Right atrium auricular region (tissue), 2 donors: ENCODE data around the gene FAM50B. TPM values are rescaled to one million over a fixed set of nuclear protein-coding genes. Genes with fewer than 3 reads are reported as not detected.

Source experiments
- DNase-seq: peaks from one replicate; pipeline ENCODE4 v3.0.0-alpha.2; 2019; ENCODE audit warnings: low spot score
- H3K27ac ChIP-seq, 2 donors: fragments of 200-600 bp; sonication (generic); 1 replicate in 1 of 2; 2 replicates in 1 of 2; pipeline ENCODE4 v1.5.1; 2016 to 2019
- H3K27me3 ChIP-seq, 2 donors: fragments of 200-600 bp; sonication (generic); one replicate each; pipeline versions ENCODE4 v1.5.1 to v1.6.0; 2017 to 2019
- H3K36me3 ChIP-seq: fragments of 200-600 bp; sonication (generic); one replicate; pipeline ENCODE4 v1.5.1; 2016
- H3K4me1 ChIP-seq, 2 donors: fragments of 200-600 bp; sonication (generic); one replicate each; pipeline versions ENCODE4 v1.5.1 to v1.6.0; 2017 to 2019
- H3K4me3 ChIP-seq, 2 donors: fragments of 200-600 bp; sonication (generic); 1 replicate in 1 of 2; 2 replicates in 1 of 2; pipeline ENCODE4 v1.5.1; 2017 to 2019; ENCODE audit warnings: mild to moderate bottlenecking in 1 of 2, moderate library complexity in 1 of 2
- H3K9me3 ChIP-seq, 2 donors: fragments of 200-600 bp; sonication (generic); one replicate each; pipeline ENCODE4 v1.5.1; 2019
- total RNA-seq, 2 donors: library from RNA; depleted of rRNA; stranded (reverse); fragments of >200 nt; gene quantifications; one replicate each; pipeline ENCODE4 v1.1.0, GENCODE V29; 2016
- TF ChIP-seq, protein P1 (sequence below), 2 donors: fragments of 200-600 bp; sonication (generic); IDR thresholded peaks; one replicate each; pipeline ENCODE4 v1.5.1; 2019; ENCODE audit warnings: antibody characterized with exemption in 2 of 2

The FAM50B gene
- total RNA-seq, 2 donors from 2014 or later = 10.0 to 19.6 TPM

DNA sequence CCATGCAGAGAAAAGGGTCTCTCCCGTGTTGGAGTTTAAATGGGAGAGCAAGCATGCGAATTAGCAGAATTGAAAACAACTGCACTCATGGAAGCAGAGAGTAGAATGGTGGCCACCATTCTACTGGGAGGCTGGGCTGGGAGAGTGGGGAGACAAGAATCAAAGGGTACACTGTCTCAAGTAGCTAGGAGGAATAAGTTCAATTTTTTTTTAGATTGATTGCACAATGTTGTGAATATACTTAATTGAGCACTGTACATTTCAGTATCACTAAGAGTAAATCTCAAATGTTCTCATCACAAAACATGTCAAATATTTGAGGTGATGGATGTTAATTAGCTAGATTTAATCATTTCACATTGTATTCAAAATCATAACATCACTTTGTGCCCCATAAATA is 34.6 kb upstream of the FAM50B start:
- no peak overlapping the region for H3K27ac ChIP-seq
- H3K9me3 ChIP-seq = no peaks in the 10 kb centered on the region
- TF ChIP-seq, protein P1, sequence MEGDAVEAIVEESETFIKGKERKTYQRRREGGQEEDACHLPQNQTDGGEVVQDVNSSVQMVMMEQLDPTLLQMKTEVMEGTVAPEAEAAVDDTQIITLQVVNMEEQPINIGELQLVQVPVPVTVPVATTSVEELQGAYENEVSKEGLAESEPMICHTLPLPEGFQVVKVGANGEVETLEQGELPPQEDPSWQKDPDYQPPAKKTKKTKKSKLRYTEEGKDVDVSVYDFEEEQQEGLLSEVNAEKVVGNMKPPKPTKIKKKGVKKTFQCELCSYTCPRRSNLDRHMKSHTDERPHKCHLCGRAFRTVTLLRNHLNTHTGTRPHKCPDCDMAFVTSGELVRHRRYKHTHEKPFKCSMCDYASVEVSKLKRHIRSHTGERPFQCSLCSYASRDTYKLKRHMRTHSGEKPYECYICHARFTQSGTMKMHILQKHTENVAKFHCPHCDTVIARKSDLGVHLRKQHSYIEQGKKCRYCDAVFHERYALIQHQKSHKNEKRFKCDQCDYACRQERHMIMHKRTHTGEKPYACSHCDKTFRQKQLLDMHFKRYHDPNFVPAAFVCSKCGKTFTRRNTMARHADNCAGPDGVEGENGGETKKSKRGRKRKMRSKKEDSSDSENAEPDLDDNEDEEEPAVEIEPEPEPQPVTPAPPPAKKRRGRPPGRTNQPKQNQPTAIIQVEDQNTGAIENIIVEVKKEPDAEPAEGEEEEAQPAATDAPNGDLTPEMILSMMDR (IDR thresholded peaks at IDR 0.05) = no peak
- H3K27me3 ChIP-seq = no peaks in the 10 kb centered on the region
- peaks cover 0 to 17% of the 10 kb centered on the region in 2 donors for H3K4me1 ChIP-seq
- DNase-seq = no peak
- no peaks in the 10 kb centered on the region for H3K36me3 ChIP-seq
- no peak overlapping the region for H3K4me3 ChIP-seq

DNA sequence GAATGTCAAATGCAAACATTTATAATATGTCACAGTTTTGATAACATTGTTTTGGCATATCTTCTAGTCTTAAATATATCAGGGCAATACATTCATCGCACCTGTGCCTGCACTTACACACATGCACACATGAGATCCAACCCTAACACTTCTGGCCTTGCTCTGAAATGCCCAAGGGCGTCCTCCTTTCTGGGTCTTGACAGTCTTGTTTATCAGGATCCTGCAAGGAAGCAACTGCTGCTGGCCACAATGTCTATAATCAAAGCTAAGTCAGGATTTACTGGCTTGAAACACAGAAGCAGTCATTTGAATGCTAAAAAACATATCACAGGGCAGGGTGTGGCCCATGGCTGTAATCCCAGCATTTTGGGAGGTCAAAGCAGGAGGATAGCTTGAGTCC is 32.9 kb upstream of the FAM50B start:
- H3K27ac ChIP-seq = no peak overlapping the region
- H3K27me3 ChIP-seq = no peaks in the 10 kb centered on the region
- no peak for DNase-seq
- no peaks in the 10 kb centered on the region for H3K36me3 ChIP-seq
- H3K4me3 ChIP-seq = no peak overlapping the region
- H3K9me3 ChIP-seq = no peaks in the 10 kb centered on the region
- TF ChIP-seq, protein P1 (IDR thresholded peaks at IDR 0.05) = no peak
- peaks cover 0 to 16% of the 10 kb centered on the region in 2 donors for H3K4me1 ChIP-seq

DNA sequence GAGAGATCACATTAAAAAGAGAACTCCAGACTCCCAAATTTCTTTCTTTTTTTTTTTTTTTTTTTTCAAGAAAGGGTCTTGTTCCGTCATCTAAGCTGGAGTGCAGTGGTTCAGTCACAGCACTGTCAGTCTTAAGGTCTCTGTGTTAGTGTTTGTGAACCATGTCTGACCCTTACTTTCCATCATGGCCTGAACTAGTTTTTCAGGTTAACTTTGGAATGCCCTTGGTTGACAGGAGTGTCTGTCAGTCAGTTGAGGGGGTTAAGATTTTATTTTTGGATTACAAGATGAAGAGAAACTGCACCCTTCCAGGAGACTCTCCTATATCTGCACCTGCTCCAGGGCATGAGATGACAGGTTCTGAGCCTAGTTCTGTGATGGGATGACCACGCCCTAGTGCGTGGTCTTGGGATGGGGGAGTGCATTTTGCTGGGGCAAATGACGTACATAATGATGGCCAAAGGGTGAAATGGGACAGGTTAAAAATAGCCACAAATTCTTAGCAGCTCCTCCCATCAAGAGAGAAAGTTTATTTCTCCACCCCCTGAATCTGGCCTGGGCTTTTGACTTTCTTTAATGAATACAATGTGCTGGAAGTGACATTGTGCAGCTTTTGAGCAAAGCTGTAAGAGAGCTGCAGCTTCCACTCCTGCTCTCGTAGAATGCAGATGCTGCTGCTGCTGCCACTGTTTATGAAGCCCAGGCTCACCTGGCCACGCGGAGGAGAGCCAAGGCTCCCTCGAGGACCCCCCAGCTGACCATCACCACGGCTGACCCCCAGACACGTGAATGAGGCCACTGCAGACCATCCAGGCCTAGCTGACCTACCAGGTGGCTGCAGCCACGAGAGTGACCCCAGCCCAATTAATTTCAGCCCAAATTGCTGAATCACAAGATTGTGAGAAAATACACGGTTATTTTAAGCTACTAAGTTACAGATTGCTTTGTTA is 29.7 kb upstream of the FAM50B start:
- no peaks in the 10 kb centered on the region for H3K27me3 ChIP-seq
- no peaks in the 10 kb centered on the region for H3K9me3 ChIP-seq
- no peak overlapping the region for H3K4me3 ChIP-seq
- no peaks in the 10 kb centered on the region for H3K36me3 ChIP-seq
- no peak overlapping the region for H3K27ac ChIP-seq
- no peak for DNase-seq
- H3K4me1 ChIP-seq = peaks cover 0 to 14% of the 10 kb centered on the region in 2 donors
- TF ChIP-seq, protein P1 (IDR thresholded peaks at IDR 0.05) = no peak

DNA sequence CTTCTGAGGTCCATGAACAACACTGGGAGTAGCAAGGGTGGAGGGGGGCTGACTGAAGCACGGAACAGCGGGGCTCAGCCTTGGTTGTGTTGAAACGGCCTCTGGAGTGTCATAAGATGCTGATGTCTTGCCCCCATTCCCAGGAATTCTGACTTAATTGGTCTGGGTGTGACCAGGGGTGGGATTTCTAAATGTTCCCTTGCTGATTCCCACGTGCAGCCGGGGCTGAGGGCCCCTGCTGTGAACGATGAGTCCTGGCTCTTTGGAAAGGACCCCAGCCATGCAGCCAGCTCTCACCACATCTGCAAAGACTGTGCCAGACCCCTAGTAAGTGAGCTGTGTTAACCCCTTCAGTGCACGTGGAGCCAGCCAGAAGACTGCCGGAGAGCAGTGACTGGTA is 28.6 kb upstream of the FAM50B start:
- Histone ChIP-seq H3K36me3 (no peaks in the 10 kb centered on the region), H3K27me3 (no peaks in the 10 kb centered on the region), H3K4me3 (no peak overlapping the region), H3K9me3 (no peaks in the 10 kb centered on the region), H3K4me1 (peaks cover 0 to 25% of the 10 kb centered on the region in 2 donors), H3K27ac (no peak overlapping the region)
- DNase-seq = no peak
- TF ChIP-seq, protein P1 (IDR thresholded peaks at IDR 0.05) = no peak

DNA sequence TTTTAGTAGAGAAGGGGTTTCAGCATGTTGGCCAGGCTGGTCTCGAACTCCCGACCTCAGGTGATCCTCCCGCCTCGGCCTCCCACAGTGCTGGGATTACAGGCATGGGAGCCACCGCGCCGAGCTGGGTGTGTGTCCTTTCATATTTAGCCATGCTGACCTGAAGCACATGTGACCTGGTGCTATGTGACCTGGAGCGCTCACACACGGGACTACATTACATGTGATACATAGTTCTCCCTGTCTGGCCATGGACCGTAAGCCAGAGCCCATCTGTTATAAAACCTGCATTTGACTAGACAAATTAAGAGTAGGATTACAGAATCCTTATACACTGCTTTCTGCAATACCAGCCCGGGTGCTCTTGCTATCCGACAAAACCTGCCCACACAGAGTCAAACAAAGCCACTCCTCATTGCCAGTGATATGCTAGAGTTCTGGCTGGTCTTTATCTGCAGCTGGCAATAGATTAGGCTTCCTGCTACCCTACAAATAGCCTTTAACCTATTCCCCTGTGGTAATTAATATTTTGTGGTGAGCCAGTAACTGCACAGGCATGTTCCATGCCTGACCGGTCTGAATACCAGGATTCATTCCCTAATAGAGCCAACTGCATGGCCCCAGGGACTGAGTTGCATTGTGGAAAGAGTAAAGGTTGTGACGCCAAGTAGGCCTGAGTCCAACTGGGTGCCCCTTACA is 26.3 kb upstream of the FAM50B start:
- no peak overlapping the region for H3K4me3 ChIP-seq
- no peaks in the 10 kb centered on the region for H3K27me3 ChIP-seq
- no peak for DNase-seq
- H3K4me1 ChIP-seq = peaks cover 0 to 38% of the 10 kb centered on the region in 2 donors
- no peaks in the 10 kb centered on the region for H3K36me3 ChIP-seq
- TF ChIP-seq, protein P1 (IDR thresholded peaks at IDR 0.05) = no peak
- no peak overlapping the region for H3K27ac ChIP-seq
- H3K9me3 ChIP-seq = no peaks in the 10 kb centered on the region
